D721Med (cell line): Measurements from ENCODE around the gene CCR7.
"Not testable (repeated sequence)": the region's sequence is repeated elsewhere in the genome, so short reads cannot be mapped to it uniquely, and the experiment has no call there.

Experiments
- DNase-seq: peaks from one replicate; pipeline ENCODE4 v3.0.0; 2011; ENCODE audit warnings: low spot score; ENCODE audit not compliant: insufficient read length
- FAIRE-seq: peaks from 2 replicates; lab custom pipeline; 2011; peaks lifted over from hg19 to GRCh38; lab: Jason Lieb, UNC
- TF ChIP-seq, protein P1 (sequence below): IDR thresholded peaks from 2 replicates; pipeline ENCODE4 v1.5.1; 2012; ENCODE audit warnings: mild to moderate bottlenecking, control low read depth; ENCODE audit not compliant: insufficient read depth; ENCODE audit errors: missing control alignments

Gene CCR7

DNA sequence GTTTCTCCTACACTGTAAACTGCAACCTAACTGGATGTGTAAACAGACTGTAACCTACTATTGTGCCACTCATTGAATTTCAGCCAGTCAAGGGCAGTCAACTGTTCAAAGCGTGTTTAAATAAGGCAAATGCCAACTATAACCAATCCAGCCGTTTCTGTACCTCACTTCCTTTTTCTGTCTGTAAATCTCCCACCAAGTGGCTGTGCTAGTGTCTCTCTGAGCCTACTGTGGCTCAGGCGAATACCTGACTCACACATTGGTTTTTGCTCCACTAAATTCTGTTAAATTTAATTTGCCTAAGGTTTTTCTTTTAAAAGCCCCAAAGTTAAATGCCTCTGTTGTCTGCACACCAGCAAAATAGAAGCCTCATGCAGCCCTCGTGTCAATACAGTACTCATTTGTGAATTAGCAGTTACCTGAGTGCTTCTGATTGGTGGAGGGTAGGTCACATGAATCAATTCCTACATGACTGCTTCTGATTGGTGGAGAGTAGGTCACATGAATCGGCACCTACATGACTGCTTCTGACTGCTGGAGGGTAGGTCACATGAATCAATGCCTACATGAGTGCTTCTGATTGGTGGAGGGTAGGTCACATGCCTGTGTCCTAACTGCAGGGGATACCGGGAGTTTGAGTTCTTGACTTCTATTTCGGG lies 31.1 kb upstream of the CCR7 start:
- FAIRE-seq (no peak), DNase-seq (no peak)
- TF ChIP-seq, protein P1, sequence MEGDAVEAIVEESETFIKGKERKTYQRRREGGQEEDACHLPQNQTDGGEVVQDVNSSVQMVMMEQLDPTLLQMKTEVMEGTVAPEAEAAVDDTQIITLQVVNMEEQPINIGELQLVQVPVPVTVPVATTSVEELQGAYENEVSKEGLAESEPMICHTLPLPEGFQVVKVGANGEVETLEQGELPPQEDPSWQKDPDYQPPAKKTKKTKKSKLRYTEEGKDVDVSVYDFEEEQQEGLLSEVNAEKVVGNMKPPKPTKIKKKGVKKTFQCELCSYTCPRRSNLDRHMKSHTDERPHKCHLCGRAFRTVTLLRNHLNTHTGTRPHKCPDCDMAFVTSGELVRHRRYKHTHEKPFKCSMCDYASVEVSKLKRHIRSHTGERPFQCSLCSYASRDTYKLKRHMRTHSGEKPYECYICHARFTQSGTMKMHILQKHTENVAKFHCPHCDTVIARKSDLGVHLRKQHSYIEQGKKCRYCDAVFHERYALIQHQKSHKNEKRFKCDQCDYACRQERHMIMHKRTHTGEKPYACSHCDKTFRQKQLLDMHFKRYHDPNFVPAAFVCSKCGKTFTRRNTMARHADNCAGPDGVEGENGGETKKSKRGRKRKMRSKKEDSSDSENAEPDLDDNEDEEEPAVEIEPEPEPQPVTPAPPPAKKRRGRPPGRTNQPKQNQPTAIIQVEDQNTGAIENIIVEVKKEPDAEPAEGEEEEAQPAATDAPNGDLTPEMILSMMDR = no peak

GRCh38 chr17:40590742-40591141 lies 25.5 kb upstream of the CCR7 start:
- DNase-seq (no peak), FAIRE-seq (no peak)
- TF ChIP-seq, protein P1 = no peak

DNA sequence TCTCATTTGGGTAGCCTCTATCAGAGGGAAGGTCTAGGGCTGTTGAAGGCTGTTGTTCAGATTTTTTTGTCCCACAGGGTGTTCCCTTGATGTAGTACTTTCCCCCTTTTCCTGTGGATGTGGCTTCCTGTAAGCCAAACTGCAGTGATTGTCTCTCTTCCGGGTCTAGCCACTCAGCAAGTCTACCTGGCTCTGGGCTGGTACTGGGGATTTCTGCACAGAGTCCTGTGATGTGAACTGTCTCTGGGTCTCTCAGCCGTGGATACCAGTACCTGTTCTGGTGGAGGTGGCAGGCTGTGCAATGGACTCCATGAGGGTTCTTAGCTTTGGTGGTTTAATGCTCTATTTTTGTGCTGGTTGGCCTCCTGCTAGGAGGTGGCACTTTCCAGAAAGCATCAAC lies 23.3 kb upstream of the CCR7 start:
- FAIRE-seq (no peak), DNase-seq (no peak)
- TF ChIP-seq, protein P1 = no peak

- DNase-seq, FAIRE-seq: not testable (repeated sequence)
These were observed 21.0 kb upstream of the CCR7 start for GRCh38 chr17:40586264-40586663.

DNA sequence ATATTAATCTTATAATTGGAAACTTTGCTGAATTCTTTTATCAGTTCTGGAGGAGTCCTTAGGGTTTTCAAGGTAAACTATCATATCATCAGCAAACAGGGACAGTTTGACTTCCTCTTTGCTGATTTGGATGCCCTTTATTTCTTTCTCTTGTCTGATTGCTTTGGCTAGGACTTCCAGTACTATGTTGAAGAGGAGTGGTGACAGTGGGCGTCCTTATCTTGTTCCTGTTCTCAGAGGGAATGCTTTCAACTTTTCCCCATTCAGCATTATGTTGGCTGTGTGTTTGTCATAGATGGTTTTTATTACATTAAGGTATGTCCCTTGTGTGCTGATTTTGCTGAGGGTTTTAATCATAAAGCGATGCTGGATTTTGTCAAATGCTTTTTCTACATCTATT lies 19.7 kb upstream of the CCR7 start:
- FAIRE-seq, DNase-seq: not testable (repeated sequence)

DNA sequence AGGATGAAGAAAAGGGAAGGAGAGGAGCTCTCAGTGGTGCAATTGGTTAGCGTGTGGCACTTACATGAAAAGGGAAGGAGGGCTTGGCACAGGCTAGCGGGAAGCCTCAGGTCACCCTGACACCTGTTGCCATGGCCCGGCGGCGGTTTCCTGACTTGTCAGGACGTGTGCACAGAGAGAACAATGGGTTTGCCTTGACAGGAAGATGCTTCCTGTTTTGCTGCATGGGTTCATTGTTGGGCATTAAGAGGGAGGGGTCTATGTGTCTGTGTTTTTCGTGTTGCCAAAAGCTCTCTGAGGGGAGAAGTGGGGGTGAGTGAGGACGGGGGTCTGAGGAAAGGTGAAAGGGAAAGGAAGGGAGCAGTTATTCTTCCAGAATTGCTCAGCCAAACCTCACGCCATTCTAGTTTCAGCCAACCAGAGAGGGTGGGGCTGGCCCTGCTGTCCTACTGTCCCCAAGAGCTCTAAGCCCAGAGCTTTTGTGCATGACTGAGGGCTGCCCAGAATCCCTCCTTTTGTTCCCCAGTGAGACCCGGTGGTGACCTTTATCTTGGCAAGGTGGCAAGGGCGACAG lies 17.1 kb upstream of the CCR7 start:
- no peak for FAIRE-seq
- TF ChIP-seq, protein P1 = no peak
- no peak for DNase-seq

GRCh38 chr17:40580140-40580539 lies 14.9 kb upstream of the CCR7 start:
- FAIRE-seq = no peak
- DNase-seq = no peak
- TF ChIP-seq, protein P1 = no peak

DNA sequence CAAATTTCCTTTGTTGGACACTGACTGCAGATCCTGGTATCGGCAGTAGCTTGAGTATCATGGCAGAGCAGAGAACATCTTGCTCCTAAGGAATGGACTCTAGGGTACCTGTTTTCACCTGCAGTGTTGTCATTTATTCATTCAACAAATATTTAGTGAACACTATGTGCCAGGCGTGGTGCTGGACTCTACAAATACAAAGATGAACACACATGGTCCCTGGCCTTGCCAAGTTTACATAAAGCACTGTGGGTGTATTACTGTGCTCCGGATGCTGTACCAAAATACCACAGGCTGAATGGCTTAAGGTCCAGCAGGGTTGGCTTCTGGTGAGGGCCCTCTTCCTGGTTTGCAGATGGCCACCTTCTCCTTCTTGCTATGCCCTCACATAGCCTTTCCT lies 14.2 kb upstream of the CCR7 start:
- DNase-seq = no peak
- TF ChIP-seq, protein P1 = no peak
- FAIRE-seq = no peak
